ENCODE measurements around the gene TMX2.
"Not testable (repeated sequence)": the region's sequence is repeated elsewhere in the genome, so short reads cannot be mapped to it uniquely, and the experiment has no call there.

TMX2 gene

DNA sequence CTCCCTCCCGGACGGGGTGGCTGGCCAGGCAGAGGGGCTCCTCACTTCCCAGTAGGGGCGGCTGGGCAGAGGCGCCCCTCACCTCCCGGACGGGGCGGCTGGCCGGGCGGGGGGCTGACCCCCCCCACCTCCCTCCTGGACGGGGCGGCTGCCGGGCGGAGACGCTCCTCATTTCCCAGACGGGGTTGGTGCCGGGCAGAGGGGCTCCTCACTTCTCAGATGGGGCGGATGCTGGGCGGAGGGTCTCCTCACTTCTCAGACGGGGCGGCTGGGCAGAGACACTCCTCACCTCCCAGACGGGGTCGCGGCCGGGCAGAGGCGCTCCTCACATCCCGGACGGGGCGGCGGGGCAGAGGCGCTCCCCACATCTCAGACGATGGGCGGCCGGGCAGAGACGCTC lies 4.3 kb downstream of the TMX2 start:
- DNase-seq (ENCODE audit: low read depth), result not testable (repeated sequence)

DNA sequence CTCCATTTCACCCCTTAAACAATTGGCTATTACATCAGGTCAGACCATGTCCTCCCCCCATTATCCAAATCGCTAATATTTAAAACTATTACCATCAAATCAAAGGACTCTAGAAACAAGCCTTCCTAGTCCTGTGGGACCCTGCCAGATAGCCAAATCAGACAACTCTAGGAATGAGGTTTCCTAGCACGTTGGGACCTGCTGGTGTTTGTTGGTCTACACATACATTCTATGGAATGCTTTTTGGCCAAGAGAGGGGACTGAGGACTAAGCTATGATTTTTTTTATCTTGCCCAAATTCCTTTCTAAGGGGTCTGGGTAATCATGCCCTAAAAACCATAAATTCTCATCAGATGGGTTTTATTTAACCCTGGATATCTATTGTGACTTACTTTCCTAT lies 14.8 kb downstream of the TMX2 start:
- no peak for DNase-seq (ENCODE audit: low read depth)

DNA sequence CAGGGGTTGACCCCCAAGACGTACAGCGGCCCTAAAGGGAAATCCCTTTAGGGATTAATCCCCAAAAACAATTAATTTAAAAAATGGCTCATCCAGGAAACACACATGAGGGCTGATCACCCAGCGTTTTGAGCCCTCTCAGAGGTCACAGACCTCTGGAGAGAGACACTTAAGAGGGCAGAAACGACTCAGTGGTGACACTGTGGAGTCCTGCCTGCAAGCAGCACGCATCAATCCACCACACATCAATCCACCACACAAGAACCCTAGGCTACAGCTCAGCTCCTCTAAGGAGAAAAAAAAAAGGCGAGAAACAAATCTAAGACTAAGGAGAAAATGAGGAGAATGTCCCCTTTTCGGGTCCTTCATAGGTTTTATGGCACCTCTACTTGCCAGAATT lies 16.4 kb downstream of the TMX2 start:
- no peak for DNase-seq (ENCODE audit: low read depth)

DNA sequence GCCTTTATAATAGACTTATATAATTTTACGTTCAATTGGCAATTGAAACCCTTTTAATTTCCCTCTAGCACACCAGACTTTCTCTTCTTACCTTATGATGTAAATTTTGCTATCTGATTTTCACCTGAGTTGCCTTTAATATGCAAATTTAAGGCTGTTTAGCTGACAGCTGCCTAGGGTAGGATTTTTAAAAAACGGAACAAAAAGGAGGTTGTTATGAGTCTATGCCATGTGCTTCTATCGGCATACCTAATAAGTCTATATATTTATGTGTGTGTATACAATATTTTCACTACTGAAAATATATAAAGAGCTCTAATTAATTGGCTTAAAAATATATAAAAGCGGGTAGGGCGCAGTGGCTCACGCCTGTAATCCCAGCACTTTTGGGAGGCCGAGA lies 17.1 kb downstream of the TMX2 start:
- no peak for DNase-seq (ENCODE audit: low read depth)

DNA sequence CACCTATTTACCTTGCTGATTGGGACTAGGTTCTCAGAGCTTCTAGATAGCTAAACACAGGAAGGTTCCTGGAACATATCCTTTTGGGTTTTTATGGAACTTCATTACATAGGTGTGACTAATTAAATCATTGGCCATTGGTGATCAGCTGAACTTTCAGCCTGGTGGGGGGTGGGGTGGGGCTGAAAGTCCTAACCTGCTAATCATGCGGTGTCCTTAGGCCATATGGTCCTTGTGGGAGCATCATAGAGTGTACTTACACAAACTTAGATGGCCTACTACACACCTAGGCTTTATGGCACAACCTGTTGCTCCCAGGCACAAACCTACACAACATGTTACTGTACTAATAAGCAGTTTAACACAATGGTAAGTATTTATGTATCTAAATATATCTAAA lies 20.3 kb downstream of the TMX2 start:
- no peak for DNase-seq (ENCODE audit: low read depth)

DNA sequence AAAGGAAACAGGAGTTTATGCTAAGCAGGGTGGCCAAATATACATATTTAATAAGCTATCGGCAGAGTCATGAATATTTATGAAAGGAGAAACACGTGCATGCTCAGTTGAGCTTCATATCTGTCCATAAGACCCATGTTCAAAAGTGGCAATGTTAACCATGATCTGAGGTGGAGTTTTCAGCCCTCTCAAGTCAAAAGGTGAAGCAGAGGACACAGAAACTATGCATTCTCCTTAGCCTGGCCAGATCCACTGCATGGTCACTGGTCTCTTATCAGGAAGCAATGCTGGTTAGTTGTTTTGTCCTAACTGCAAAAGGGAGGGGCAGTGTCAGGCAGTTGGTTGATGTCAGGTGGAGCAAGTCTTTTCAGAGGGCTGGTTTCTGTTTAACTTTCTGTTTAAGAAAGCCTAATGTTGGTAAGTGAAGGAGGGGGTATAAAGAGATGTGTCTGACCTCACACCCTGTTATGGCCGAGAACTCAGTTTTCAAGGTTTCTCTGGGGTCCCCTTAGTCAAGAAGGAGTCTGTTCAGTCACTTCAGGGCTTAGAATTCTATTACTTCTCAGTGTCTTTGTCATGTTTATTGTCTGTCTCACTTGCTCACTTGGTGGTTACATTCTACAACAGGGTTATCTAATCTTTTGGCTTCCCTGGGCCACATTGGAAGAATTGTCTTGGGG lies 23.4 kb downstream of the TMX2 start:
- no peak for DNase-seq (ENCODE audit: low read depth)

DNA sequence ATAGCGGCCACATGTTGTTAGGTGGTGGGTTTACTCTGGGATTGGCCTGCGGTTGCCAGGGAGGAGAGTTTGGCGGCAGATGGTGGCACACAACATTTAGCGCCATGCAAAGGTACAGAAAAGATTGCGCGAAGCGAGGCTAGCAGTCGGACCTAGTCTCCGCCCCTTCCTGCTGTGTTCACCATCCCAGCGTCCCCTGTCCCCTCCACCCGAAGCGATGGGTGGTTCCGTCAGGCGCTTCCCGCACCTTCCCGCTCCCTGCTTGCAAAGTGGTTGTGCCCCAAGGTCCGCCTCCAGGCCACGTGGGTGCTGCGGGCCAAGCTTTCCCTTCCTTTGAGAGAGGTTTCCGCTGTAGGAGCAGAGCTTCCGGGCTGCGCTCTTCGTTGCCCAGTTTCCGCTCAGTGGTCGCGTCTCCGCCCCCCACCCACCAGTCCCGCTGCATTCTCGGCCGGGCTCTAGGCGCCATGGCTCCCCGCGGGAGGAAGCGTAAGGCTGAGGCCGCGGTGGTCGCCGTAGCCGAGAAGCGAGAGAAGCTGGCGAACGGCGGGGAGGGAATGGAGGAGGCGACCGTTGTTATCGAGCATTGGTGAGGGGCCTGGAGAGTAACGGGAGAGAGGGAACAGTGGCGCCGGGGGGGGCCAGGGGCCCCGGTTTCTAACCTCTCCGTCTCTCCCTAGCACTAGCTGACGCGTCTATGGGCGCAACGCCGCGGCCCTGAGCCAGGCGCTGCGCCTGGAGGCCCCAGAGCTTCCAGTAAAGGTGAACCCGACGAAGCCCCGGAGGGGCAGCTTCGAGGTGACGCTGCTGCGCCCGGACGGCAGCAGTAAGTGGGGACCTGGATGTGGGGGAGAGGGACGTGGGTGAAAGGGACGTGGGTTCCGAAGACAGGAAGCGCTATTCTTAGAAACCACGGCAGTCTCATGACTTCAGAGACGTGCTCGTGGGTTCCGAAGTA lies 29.0 kb downstream of the TMX2 start, which contains the start of gene SELENOH:
Gene SELENOH, plus strand, starts transcription at position 360 of the 955 bp plus-strand sequence. Its CDS starts 105 bp downstream, at position 465.
- peak; percentile 80 for DNase-seq (ENCODE audit: low read depth)

DNA sequence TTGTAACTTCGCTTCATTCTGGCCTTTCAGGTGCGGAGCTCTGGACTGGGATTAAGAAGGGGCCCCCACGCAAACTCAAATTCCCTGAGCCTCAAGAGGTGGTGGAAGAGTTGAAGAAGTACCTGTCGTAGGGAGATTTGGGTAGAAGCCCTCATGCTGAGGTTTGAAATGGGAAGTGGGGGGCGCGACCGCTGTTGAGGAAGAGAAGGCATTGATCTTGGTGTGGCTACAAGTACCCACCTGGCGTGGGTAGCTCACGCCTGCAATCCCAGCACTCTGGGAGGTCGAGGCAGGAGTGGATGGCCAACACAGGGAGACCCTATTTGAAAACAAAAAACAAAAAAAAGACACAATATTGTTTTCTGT lies 29.7 kb downstream of the TMX2 start:
- DNase-seq (ENCODE audit: low read depth), result no peak

DNA sequence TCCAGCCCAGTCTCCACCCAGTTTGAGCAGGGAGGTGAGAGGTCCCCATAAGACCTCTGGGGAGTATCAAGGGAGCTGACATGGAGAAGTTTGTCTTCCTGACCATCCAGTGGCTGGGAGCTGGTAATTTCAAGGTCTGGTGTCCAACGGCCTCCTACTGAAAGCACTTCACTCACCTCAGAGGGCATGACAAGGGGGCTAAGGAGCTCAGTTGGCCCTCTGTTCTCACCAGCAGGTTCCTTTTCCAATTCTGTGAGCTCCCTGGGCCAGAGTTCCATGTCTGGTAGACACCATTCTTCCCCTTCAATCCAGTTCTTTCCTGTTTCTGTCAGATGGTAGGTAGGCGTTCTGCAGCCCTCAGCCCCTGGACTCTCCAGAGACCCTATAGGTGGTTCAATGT lies 32.0 kb downstream of the TMX2 start:
- DNase-seq (ENCODE audit: low read depth), result no peak

DNA sequence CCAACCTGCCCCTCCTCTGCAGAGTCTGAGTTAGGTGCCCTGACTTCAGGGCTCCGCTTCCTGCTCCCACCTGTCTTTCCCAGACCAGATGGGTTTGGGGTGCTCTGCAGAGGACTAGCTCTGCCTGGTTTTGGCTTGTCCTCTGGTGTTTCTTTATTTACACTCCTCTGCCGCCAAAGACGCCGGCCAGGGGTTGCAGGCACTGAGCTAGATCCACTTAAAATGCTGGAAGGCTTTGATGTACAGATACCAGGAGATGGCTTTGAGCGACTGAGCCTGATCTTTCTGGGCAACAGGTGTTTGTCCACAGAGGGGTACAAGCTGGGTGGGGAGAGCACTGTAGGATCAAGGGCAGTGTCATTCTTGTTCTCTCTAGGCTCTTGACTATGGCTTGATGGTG lies 32.8 kb downstream of the TMX2 start:
- DNase-seq (ENCODE audit: low read depth), result no peak

DNA sequence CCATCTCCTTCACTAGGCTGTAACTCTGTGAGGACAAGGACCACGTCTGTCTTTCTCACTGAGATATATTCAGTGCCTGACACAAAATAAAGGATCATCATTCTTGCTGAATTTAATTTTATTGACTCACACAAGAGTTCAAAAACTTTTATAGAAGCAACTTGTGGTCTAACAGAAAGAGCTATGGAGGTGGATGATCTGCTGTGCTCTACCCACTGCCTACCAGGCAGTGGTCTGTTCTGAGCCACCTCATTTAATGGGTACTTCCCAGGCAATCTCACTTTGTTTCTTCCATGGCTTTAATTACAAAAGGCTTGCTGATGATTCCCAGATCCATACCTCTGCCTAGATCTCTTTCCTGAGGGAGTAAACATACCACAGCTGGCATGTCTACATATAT lies 34.5 kb downstream of the TMX2 start:
- DNase-seq (ENCODE audit: low read depth), result no peak

DNA sequence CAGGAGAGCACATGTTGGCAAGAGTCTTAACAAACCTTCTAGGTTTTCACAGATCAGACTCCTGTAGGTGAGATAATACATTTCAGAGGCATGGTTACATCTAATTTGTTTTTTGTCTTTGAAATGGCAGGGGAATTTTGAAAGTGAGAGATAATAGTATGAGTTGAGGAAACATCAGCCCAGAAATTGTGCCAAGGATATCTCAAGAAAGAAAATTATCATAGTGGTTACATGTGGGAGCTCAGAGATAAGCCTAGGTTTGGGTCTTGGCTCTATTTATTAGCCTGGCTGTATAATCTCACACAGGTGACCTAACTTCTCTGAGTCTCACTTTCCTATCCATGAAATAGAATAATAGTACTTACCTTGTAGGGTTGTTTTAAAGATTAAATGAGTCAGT lies 38.8 kb downstream of the TMX2 start:
- DNase-seq (ENCODE audit: low read depth), result no peak

DNA sequence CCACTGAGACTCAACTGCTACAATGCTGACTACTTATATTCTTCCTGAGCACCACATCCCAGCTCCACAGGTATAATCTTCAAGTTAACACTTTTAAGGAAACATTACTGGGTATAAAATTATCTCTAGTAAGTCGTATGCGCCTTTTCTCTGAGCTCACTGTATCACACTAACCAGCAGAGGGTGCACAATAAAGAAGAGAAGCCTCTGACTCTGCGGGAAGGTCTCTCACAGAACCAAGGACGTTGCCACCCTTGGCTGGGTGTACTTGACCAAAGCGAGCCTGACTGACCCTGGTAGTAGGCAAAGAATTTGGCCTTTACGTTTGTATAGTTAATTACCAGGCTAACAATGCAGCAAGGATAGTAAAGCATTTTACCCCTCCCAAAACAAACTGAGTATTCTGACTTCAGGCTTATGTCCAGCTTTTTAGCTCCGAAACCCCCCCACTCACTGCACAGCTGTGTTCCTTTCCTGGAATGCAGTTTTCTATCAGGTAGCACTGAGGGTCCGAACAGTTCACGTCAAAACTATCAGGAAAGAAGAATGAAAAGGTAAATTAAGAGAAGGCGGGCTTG lies 39.4 kb downstream of the TMX2 start, which contains the start of gene BTBD18:
Gene BTBD18, minus strand, starts transcription at position 144 of the 578 bp plus-strand sequence. CDS start 631 bp downstream, outside the sequence.
- DNase-seq (ENCODE audit: low read depth), result no peak

DNA sequence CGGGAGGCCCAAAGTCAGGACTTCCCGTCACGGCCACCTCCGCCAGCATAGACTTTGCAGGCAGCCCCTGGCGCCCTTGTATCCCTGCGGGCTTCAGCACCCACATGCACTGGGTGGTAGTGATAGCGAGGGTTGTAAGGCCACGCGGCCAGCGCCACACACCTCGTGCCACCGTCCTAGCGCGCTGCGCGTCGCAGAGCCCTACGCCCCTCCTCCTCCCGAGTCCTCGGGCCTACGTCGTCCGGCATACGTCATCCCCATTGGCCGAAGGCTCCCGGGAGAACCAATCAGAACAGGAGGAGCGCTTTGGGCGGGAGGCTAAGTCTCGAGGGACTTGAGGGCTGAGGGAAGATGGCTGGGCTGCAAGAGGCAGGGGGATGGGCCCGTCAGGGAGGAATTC lies 40.6 kb downstream of the TMX2 start:
- DNase-seq (ENCODE audit: low read depth), result no peak

DNA sequence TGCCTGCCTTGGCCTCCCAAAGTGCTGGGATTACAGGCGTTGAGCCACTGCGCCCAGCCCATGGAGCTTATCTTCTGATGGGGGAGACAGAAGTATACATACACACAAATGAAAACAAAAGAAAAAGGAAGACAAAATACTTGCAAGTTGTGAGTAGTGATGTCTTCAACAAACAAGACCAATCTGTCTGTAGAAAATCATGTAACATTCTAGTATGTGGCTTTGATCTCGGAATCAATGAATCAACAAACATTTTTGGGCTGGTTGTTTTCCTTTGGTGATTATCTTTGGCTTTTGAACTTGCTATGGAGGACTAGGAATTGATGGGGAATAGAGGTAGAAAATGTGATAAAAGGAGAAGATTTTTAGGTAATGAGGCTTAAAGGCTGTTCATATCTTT lies 45.8 kb downstream of the TMX2 start:
- DNase-seq (ENCODE audit: low read depth), result no peak

DNA sequence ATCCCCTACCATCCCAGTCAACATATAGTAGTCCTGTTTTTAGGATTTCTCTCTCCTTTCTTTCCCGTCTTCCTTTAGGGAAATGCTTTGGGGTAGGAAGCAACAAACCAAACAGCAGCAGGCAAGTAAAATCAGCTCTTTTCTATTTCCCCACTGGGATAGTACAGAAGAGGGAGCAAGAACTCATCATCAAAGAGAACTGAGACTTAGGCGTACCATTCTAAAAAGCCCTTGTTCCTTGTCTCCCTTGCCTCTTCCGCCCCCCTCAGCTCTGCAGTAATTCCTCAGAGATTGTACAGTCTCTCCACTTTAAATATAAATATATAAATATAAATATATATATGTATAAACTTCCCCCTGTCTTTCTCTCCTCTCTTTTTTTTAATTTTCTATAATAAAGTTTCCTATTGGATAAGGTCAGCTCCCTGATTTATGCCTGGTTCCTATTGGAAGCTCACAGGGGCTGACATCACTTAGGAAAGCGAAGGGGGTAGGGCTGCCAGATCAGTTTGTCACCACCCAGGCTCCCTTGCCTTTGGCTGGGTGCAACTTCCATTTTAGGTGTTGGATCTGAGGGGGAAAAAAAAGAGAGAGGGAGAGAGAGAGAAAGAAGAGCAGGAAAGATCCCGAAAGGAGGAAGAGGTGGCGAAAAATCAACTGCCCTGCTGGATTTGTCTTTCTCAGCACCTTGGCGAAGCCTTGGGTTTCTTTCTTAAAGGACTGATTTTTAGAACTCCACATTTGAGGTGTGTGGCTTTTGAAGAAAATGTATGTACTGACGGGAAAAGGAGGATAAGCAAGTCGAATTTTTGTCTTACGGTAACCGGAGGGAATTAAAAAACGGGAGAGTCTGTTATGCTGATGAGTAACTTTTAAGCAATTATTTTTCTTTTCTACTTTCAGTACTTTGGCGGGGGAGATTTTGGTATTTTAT lies 49.2 kb downstream of the TMX2 start, which contains the start of gene CTNND1:
Gene CTNND1, plus strand, starts transcription at position 502 of the 934 bp plus-strand sequence. CDS start 29,677 bp downstream, outside the sequence.
- peak; percentile 89 for DNase-seq (ENCODE audit: low read depth)

DNA sequence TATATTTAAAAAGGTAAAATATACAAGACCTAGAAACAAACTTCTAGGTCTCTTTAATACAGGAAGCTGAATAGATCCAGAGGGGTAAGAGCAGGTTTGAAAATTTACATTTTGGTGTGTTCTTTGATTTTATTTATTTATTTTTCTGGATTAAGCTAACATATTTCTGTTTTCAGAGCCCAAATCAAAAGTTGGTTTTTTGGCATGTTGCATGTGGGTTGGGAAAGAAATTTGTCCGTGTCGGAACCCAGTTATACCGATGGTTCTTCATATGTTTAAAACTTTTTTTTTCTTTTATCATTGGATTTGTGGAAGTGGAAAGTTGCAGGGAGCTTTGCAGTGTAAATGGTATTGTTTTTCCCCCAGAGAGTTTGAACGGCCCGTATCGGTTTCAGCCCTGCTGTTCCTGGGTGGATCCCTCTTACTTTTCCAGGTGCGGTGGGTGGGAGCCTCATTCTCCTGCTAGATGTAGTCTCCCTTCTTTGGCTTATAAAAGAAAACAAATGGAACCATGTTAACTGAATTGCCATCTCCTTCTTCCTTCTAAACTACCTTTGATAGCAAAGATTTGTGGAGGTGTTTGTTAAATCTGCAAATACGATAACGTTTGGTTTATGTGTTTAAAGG lies 50.0 kb downstream of the TMX2 start:
- DNase-seq (ENCODE audit: low read depth), result no peak

DNA sequence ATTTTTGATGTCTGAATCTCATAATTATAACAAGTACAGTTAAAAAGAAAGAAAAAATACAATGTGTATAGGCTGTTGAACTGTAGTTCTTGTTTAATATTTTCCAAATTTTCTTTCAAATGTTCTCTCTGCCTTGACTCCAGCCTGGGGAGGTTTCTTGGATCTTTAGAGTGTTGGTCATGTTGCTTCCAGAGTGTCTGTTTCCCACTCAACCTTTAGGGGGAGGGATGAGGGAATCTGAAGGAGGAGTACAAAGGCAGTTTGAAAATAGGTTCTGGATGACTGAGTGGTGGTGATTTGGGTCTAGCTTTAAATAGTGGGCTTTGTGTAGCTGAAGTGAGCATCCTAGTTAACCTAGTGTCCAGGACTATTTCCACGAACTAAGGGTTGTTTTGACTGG lies 51.2 kb downstream of the TMX2 start:
- no peak for DNase-seq (ENCODE audit: low read depth)

DNA sequence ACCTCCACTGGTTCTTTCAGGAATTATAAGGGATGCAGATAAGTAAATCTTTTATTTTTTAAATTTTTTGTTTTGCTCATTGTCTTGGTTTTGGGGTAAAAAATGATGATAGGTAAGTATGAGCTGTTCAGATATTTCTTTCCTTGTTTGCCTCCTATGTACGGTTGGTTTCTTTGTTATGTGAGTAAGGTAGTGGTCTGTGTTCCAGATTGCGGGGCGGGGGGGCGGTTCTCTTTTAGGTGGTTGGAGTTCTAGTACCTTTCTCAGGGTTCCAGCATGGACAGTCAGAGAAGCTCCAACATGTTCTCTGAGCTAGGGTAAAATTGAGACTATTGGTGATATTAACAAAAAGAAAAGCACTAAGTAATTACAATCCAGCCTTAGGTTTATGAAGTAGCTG lies 51.6 kb downstream of the TMX2 start:
- DNase-seq (ENCODE audit: low read depth), result no peak

DNA sequence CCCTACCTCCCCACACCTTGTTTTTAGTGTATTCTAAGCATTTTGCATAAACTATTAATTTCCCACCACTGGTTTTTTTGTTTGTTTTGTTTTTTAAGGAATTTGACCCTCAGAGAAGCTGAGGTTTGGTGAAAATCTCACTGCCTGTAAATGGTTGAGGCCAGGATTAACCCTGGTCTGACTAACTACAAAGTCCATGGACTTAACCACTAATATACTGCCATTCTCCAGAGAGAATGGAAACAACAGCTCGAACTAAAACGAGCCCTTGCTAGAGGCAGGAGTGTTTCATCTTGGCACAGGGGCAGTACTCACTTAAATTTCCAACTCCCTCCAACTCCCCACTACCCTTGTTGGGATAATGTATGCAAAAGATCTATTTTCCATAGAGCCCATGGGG lies 52.2 kb downstream of the TMX2 start:
- DNase-seq (ENCODE audit: low read depth), result no peak

DNA sequence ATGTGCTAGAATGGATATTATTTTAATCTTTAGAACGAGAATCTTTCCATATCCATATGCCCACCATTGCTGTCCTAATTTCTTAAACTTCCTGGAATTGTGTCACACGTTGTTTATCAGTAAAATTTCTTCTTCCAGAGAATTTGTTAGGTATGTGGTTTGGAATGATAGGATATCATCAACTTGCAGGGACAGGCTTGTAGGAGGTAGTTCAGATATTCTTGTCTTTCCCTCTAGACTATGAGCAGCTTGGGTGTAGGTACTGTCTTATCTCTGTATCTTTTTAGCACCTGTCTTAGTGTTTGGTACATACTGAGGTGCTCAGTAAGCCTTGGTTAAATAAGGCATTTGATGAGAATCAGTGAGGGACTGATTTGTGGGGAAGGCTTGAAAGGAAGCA lies 52.6 kb downstream of the TMX2 start:
- no peak for DNase-seq (ENCODE audit: low read depth)
